ENCODE results near the gene MYO18B.

DNA sequence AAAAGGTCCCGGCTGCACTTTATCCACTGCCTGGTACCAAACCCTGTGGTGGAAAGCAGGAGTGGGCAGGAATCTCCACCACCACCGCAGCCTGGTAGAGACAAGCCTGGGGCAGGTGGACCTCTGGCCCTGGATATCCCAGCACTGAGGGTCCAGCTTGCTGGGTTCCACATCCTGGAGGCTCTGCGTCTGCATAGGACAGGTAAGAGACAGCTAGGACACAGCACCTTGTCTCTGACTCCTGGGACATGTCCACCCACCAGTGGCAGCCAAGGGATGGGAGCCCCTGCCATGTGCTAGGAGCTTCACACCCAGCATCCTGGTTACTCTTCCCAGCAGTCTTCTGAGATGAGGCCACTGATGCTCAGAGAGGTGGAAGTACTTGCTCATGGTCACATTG, 105.5 kb downstream of the MYO18B start:
- no peak for TF ChIP-seq ZNF274 (IDR thresholded peaks at IDR 0.05; ENCODE audit: low read depth, low read length)
- no peak for TF ChIP-seq YY1 (IDR thresholded peaks at IDR 0.05; ENCODE audit: insufficient read depth, insufficient read length)
- TF ChIP-seq SUZ12 (IDR thresholded peaks at IDR 0.05; ENCODE audit: extremely low read depth, insufficient read depth, insufficient read length) = no peak
